Ureter (tissue), 1 donor: Measurements from ENCODE around the gene CCDC195. TPM values are rescaled to one million over a fixed set of nuclear protein-coding genes. Genes with fewer than 3 reads are reported as not detected.
"Not testable (repeated sequence)": the region's sequence is repeated elsewhere in the genome, so short reads cannot be mapped to it uniquely, and the experiment has no call there.

ENCODE experiments used
- DNase-seq: peaks from one replicate; pipeline ENCODE4 v3.0.0-alpha.2; 2020; ENCODE audit warnings: low spot score
- total RNA-seq: library from RNA; stranded (reverse); gene quantifications from one replicate; pipeline ENCODE4 v1.2.4, GENCODE V29; 2023
- donor health status: DM: yes; HTN: yes; CAD: no.

The CCDC195 gene
- total RNA-seq, 1 donor from 2014 or later = not detected

DNA sequence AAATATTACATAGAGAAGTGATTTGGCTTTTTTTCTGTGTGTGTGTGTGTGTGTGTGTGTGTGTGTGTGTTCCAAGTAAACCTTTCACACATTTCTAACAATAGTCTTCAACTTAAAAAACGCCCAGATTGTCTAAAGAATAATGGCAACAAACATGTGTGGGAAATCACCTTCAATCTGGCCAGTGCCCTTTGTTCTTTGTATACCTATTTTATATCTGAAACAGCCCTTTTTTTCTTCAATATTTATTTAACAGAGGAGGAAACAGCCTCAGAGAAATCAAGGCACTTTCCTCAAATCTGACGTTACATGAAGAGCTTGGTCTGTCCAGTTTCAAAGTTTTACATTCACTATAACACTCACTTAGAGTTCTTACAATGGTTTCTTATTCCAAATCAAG lies 25.3 kb downstream of the CCDC195 start:
- no peak for DNase-seq

DNA sequence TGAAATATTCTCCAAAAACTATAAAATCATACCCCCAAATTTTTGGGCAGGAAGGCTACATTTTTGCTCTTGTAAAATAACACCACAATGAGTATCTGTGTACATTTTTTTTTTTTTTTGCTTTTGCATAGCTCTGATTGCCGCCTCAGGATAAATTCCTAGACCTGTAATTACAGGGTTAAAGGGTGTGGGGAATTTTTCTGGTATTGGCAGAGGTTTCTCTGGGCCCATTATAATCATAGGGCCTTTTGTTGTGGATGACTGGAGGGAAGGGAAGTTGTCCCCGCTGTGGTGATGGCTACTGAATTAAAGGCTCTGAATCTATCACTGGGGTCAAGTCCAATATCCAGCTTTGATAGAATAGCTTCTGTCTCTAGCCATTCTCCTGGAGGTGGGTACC lies 26.6 kb downstream of the CCDC195 start:
- DNase-seq = no peak

DNA sequence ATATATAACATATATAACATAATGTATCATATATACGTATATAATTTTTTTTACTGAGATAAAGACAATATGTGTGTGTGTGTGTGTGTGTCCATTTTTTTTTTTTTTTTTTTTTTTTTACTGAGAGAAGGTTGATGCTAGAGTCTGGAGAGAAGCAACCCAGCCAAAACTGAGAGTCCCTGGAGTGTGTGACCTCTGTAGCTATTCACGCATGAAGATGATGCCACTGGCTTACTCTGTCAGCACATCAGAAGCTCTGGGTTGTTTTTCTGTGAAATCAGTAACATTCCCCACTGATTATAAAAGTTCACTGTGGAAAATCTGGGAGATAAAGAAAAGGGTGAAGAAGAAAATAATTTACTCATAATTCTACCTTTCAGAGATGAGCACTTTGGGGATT lies 27.2 kb downstream of the CCDC195 start:
- DNase-seq = no peak

DNA sequence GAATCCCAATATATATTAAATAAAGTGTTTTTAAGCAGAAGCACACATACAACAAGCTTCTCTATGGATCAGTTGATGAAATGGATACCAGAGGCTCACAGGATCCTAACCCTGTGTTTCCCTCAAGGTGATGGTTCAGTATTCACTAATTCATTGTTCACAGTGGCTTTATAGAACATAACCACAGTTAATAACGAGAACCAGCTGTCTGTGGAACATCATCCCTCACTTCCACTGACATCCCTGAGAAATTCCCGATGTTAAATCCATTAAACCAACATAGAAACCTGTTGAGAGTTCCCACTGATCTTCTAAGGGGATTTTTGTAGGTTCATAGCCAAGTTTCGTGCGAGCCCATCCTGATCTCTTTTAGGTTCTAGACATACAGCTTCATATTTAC lies 29.0 kb downstream of the CCDC195 start:
- no peak for DNase-seq

DNA sequence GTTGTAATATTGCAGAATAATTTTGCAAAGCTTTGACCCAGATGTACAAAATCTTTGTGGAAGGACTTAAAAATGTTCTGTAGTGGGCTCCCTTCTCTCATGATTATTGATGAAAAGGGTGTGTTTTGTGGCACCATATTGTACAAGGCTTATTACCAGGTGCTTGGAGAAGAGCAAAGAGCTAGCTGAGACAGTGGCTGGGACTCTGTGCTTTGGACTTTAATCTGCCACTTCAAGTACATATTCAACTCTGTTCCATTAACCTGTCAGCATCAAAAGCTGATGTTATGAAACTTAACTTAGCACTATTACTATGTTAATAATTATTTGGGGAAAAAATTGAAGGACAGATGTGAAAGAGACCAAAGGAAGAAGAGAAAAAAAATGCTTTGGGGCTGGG lies 31.0 kb downstream of the CCDC195 start:
- DNase-seq = no peak

DNA sequence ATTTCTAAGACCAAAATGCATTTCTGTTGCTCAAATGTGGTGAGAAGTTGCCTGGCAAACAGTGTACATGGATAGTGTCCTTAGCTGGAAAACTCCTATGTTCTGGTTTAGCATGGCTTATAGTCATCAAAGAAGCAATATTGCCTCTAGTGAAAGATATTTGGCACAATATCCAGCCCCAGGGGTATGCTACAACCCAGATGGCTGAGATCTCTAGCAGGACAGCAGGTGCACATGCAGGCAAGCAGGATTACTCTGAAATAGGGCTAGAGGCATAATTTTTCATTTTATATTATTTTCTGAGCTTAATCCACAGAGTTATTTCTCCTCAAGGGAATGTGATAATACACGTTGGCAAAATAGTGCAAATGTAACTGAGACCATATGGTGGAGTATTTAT lies 34.0 kb downstream of the CCDC195 start:
- no peak for DNase-seq

DNA sequence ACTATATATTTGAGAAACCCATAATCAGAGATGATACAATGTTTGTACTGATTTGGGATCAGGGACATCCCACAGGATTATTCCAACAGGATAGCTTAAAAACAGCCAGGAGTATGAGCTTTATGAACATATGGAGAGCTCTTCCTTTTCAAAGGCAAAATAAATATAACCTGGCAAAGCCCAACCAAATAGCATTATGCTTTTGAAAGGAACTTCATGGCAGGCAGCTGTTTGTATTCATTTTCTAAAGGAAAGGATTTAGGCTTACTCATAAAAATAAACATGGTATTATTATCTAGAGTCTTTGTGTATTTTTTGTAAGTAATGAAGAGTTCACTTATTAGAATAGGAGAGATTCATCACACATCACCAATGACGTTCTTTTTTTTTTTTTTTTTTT lies 44.4 kb downstream of the CCDC195 start:
- DNase-seq = no peak

DNA sequence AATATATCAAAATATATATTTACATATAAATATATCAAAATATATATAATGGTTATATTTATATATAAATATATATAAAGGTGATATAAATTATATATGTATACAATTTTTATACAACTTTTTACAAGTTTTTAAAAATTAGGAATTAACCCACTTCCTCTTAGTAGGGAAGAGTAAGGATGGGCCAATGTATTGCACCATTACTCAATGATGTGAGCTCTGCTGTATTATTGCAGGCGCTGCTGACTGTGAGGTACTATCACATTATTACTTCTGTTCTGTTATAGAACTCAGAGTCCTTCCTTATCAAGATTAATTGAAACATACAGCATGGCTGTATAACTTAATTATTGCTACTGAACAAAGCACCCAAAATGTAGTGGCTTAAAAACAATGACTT lies 46.0 kb downstream of the CCDC195 start:
- DNase-seq = no peak

DNA sequence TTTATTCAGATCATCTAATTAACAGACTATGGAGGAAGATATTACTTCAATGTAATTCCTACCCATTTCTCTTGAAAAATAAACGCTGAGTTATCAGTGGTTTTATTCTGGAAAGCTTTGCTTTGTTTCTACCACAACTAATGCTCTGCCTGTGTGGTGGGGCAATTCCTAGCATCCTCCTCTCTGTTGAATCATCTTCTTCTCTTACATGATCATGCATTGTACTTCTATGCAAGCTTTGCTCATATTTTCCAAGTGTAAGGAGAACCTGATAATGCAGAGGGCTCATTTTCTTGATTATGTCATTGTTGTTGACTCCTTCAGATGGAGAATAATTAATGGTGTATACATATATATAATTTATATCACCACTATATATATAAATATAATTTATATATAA lies 46.7 kb downstream of the CCDC195 start:
- DNase-seq = no peak

DNA sequence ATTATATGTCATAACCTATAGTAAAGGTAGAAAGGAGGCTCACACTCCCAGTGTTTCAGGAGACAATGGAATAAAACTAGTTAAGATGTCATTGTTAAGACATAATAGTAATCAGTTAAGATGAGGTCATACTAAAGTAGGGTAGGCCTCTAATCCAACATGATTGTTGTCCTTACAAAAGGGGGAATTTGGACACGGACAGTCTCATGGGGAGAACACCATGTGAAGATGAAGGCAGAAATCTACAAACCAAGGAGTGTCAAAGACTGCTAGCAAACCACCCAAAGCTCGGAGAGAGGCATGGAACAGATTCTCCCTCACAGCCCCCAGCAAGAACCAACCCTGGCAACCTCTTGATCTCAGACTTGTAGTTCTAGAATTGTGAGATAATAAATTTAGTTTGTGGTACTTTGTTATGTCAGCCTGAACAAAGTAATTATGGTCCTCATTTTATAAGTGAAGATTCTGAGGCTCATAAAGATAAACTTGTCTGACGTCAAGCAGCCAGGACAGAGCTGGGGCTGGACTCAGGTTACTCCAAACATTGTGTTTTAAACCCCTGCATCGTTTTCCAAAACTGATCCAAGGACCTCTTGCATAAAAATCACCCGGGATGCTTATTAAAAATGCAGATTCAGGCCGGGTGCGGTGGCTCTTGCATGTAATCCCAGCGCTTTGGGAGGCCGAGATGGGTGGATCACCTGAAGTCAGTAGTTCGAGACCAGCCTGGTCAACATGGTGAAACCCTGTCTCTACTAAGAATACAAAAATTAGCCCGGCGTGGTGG lies 47.8 kb downstream of the CCDC195 start:
- DNase-seq = no peak

DNA sequence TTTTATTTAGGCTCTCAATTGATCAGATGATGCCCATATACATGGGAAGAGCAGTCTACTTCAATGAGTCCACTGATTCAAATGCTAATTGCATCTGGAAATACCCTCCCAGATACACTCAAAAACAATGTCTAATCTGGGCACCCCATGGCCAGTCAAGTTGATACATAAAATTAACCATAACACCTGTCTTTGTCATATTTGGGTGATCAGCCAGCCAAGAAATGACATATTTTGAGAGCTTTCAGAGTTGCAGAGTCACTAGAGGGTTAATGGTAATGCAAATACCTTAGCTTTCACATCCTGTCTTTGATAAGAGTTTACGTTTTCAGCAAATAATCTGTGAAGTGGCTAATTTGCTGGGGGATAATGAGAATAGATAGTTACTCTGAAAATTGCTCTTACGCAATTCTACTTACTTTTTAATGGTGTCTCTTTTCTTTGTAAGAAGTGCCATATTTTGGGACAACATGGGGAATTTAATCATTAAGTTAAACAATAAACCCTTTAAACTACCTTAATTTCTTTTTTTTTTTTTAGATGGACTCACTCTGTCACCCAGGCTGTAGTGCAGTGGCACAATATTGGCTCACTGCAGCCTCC lies 49.1 kb downstream of the CCDC195 start:
- no peak for DNase-seq

DNA sequence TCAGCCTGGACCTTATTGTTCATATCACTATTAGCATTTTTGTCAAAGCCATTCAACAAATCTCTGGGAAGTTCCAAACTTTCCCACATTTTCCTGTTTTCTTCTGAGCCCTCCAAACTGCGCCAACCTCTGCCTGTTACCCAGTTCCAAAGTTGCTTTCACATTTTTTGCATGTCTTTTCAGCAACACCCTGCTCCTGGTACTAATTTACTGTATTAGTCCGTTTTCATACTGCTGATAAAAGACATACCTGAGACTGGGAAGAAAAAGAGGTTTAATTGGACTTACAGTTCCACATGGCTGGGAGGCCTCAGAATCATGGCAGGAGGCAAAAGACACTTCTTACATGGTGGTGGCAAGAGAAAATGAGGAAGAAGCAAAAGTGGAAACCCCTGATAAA lies 52.8 kb downstream of the CCDC195 start:
- not testable (repeated sequence) for DNase-seq

DNA sequence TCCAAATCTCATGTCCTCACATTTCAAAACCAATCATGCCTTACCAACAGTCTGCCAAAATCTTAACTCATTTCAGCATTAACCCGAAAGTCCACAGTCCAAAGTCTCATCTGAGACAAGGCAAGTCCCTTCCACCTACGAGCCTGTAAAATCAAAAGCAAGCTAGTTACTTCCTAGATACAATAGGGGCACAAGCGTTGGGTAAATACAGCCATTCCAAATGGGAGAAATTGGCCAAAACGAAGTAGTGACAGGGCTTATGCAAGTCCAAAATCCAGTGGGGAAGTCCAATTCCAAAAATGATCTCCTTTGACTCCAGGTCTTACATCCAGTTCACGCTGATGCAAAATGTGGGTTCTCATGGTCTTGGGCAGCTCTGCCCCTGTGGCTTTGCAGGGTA lies 54.5 kb downstream of the CCDC195 start:
- DNase-seq = not testable (repeated sequence)

DNA sequence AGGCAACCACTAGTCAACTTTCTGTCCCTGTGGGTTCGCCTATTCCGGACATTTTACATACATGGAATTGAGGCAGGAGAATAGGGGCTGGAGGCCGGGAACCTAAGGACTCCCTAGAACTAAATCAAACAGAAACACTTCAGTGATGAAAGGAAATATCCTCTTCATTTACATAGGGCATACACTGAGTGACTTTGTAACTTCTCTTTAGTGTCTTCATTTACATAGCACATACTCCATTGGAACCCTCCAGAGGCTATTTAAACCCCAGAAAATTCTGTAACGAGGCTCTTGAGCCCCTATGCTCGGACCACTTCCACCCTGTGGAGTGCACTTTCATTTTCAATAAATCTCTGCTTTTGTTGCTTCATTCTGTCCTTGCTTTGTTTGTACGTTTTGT lies 56.5 kb downstream of the CCDC195 start:
- DNase-seq = no peak

DNA sequence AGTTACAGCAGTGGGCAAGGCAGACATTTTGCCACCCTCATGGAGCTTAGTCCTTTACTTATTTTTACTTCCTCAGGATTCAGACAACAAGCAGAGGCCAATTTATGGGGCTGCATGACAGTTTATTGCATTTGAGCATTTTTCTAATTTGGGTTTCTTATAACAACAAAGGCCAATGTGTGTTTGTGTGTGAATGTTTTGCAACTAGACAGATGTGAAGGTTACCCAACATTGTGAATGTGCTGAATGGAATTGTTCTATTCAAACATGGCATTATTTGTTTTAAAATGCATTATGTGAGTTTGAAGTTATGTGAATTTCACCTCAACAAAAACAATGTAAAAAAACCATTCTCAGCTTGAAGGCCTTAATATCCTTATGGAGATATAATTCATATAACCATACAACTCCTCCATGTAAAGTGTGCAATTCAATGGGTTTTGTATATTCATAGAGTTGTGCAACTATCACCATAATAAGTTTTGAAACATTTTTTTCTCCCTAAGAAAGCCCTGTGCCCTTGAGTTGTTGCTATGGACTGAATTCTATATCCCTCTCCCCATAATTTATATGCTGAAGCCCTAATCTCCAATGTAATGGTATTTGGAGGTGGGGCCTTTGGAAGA lies 57.3 kb downstream of the CCDC195 start:
- no peak for DNase-seq

DNA sequence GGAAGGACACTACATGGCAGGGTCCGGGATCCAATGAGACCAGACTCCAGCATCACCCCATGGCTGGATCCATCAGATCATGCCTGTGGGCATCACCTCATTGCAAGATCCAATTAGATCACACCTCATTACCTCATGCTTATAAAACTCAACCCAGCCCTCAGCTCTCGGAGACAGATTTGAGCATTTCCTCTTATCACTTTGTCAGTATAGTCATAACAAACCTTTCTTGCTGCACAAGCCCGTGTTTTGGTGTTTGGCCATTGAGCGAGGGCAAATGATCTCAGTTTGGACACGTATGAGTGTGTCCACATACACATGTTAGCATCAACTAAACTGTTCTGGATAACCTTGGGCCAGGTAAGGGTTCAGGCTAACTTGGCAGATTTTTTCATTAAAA lies 58.8 kb downstream of the CCDC195 start:
- DNase-seq = no peak

DNA sequence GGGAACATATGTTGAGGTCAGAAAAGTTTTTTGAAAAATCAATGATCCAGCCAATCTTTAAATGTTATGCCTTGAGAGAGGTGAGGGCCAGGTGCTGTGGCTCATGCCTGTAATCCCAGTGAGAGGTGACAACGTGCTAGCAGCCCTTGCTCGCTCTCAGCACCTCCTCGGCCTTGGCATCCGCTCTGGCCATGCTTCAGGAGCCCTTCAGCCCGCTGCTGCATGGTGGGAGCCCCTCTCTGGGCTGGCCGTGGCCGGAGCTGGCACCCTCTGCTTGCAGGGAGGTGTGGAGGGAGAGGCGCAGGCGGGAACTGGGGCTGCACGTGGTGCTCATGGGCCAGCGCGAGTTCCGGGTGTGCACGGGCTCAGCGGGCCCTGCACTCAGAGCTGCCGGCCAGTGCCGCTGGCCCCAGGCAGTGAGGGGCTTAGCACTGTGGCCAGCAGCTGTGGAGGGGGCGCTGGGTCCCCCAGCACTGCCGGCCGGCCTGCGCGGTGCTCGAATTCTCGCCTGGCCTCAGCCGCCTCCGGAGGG lies 61.1 kb downstream of the CCDC195 start:
- no peak for DNase-seq

Other genes with a start within 250 kb of the CCDC195 start
- 89.5 TPM for gene CUL3, start 131.0 kb downstream of the CCDC195 start, total RNA-seq